H54 (cell line): ENCODE measurements around the gene CDC42BPA.
"Not testable (repeated sequence)": the region's sequence is repeated elsewhere in the genome, so short reads cannot be mapped to it uniquely, and the experiment has no call there.

Experiments
- DNase-seq: peaks from one replicate; pipeline ENCODE4 v3.0.0; 2011; ENCODE audit warnings: low spot score, mixed read lengths; ENCODE audit not compliant: insufficient read length
- FAIRE-seq: peaks from 3 replicates; lab custom pipeline; 2011; peaks lifted over from hg19 to GRCh38; lab: Jason Lieb, UNC
- POLR2A ChIP-seq: IDR thresholded peaks from 2 replicates; pipeline ENCODE4 v1.6.1; 2011; ENCODE audit warnings: low read depth, mild to moderate bottlenecking, low read length

CDC42BPA gene

GRCh38 chr1:227167276-227168101 lies 150.8 kb downstream of the CDC42BPA start:
- no peak for FAIRE-seq
- TF ChIP-seq POLR2A = no peak

GRCh38 chr1:227166559-227166958 lies 151.7 kb downstream of the CDC42BPA start:
- FAIRE-seq (no peak), DNase-seq (no peak)
- no peak for TF ChIP-seq POLR2A

More at GRCh38 chr1:227167276-227168101, 150.8 kb downstream of the CDC42BPA start:
- no peak for DNase-seq

- FAIRE-seq (no peak), DNase-seq (no peak)
- no peak for TF ChIP-seq POLR2A
Measured at GRCh38 chr1:227161470-227161869, 156.8 kb downstream of the CDC42BPA start.

- FAIRE-seq (no peak), DNase-seq (no peak)
- TF ChIP-seq POLR2A = no peak
Measured at GRCh38 chr1:227156520-227156919, 161.8 kb downstream of the CDC42BPA start.

GRCh38 chr1:227155688-227156087 lies 162.6 kb downstream of the CDC42BPA start:
- FAIRE-seq (no peak), DNase-seq (no peak)
- TF ChIP-seq POLR2A = no peak

- TF ChIP-seq POLR2A = no peak
- DNase-seq (no peak), FAIRE-seq (no peak)
Measured at GRCh38 chr1:227155004-227155403, 163.3 kb downstream of the CDC42BPA start.

- FAIRE-seq (no peak), DNase-seq (no peak)
- no peak for TF ChIP-seq POLR2A
Measured at GRCh38 chr1:227152525-227152924, 165.8 kb downstream of the CDC42BPA start.

GRCh38 chr1:227140376-227140775 lies 177.9 kb downstream of the CDC42BPA start:
- no peak for FAIRE-seq
- no peak for TF ChIP-seq POLR2A
- no peak for DNase-seq

- DNase-seq = no peak
- no peak for TF ChIP-seq POLR2A
- no peak for FAIRE-seq
Measured at GRCh38 chr1:227136210-227136820, 182.0 kb downstream of the CDC42BPA start.

GRCh38 chr1:227134686-227135314 lies 183.5 kb downstream of the CDC42BPA start:
- FAIRE-seq (no peak), DNase-seq (no peak)
- no peak for TF ChIP-seq POLR2A

GRCh38 chr1:227132695-227133094 lies 185.6 kb downstream of the CDC42BPA start:
- FAIRE-seq, DNase-seq: not testable (repeated sequence)

- DNase-seq = no peak
- no peak for TF ChIP-seq POLR2A
- FAIRE-seq = peak; percentile 27
Measured at GRCh38 chr1:227131193-227131592, 187.1 kb downstream of the CDC42BPA start.

GRCh38 chr1:227127891-227128290 lies 190.4 kb downstream of the CDC42BPA start:
- no peak for DNase-seq
- no peak for FAIRE-seq

GRCh38 chr1:227125929-227126545 lies 192.3 kb downstream of the CDC42BPA start:
- no peak for DNase-seq

More at GRCh38 chr1:227127891-227128290, 190.4 kb downstream of the CDC42BPA start:
- TF ChIP-seq POLR2A = no peak

More at GRCh38 chr1:227125929-227126545, 192.3 kb downstream of the CDC42BPA start:
- no peak for FAIRE-seq
- no peak for TF ChIP-seq POLR2A
